Measurements from ENCODE around the gene LLGL2.

LLGL2 gene

GRCh38 chr17:75514299-75514918 is 11.1 kb upstream of the LLGL2 start:
- H3K27me3 ChIP-seq (replicated peaks; ENCODE audit: insufficient read depth, low read length), result no peaks in the 10 kb centered on the region
- no peaks in the 10 kb centered on the region for H3K9me3 ChIP-seq (replicated peaks; ENCODE audit: insufficient read depth, low read length)
- no peaks in the 10 kb centered on the region for H4K20me1 ChIP-seq (ENCODE audit: insufficient read depth, low read length)
- no peak overlapping the region for H3K27ac ChIP-seq (ENCODE audit: low read length)
- H2AFZ ChIP-seq (ENCODE audit: low read length), result no peak overlapping the region
- peaks cover 7% of the 10 kb centered on the region; the same call in 1 of the 2 replicates for H3F3A ChIP-seq (ENCODE audit: insufficient read depth, low read length)
- no peak for DNase-seq
- peaks cover 13% of the 10 kb centered on the region for H3K4me1 ChIP-seq (ENCODE audit: low read length)
- TF ChIP-seq EZH2phosphoT487 (IDR thresholded peaks at IDR 0.05; ENCODE audit: low read length) (no peak), EZH2 (optimal IDR thresholded peaks at IDR 0.05; ENCODE audit: low read depth, low read length) (no peak)
- TF ChIP-seq, protein P1, sequence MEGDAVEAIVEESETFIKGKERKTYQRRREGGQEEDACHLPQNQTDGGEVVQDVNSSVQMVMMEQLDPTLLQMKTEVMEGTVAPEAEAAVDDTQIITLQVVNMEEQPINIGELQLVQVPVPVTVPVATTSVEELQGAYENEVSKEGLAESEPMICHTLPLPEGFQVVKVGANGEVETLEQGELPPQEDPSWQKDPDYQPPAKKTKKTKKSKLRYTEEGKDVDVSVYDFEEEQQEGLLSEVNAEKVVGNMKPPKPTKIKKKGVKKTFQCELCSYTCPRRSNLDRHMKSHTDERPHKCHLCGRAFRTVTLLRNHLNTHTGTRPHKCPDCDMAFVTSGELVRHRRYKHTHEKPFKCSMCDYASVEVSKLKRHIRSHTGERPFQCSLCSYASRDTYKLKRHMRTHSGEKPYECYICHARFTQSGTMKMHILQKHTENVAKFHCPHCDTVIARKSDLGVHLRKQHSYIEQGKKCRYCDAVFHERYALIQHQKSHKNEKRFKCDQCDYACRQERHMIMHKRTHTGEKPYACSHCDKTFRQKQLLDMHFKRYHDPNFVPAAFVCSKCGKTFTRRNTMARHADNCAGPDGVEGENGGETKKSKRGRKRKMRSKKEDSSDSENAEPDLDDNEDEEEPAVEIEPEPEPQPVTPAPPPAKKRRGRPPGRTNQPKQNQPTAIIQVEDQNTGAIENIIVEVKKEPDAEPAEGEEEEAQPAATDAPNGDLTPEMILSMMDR (IDR thresholded peaks at IDR 0.05; ENCODE audit: low read length), result no peak
- H3K79me2 ChIP-seq (ENCODE audit: low read length), result peaks cover 17% of the 10 kb centered on the region
- H3K9ac ChIP-seq (ENCODE audit: low read length), result peak overlapping the region; percentile 38; the same call in 1 of the 2 replicates
- H3K4me3 ChIP-seq (ENCODE audit: low read length), result peak overlapping the region; percentile 63; the same call in 1 of the 2 replicates
- H3K36me3 ChIP-seq (replicated peaks; ENCODE audit: insufficient read depth, low read length), result no peaks in the 10 kb centered on the region
- no peaks in the 10 kb centered on the region for H3K9me2 ChIP-seq (replicated peaks; ENCODE audit: insufficient read depth, low read length)
- H3K4me2 ChIP-seq (ENCODE audit: low read depth, low read length), result peak overlapping the region; percentile 87; the same call in 1 of the 2 replicates

DNA sequence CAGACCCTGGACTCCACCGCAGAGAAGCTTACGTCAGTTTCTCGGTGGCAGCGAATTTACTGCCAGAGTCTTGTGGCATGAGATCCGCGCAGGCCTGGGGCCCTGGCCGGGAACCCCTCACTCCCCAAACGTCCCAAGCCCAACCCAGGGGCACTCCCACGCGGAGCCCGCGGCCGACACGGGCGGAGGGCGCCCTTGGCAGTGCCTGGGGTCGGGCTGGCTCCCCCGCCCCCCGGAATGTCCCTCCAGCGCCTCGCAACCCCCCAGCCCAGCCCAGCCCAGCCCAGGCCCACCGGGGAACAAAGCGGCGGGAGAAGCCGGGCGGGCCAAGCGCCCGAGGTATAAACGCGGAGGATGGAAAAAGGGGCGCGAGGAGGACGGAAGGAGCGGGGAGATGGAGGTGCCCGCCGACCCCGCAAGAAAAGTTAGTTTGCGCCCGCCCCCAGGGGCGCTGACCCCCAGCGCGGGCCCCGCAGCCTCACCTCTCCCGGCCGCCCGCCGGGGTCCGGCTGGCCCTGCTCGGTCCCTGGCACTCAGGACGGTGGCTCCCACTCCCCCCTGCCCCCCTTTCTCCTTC is 10.5 kb upstream of the LLGL2 start:
- DNase-seq, result no peak
- peaks cover 13% of the 10 kb centered on the region for H3K4me1 ChIP-seq (ENCODE audit: low read length)
- no peaks in the 10 kb centered on the region for H3K27me3 ChIP-seq (replicated peaks; ENCODE audit: insufficient read depth, low read length)
- no peaks in the 10 kb centered on the region for H3K36me3 ChIP-seq (replicated peaks; ENCODE audit: insufficient read depth, low read length)
- H3K9ac ChIP-seq (ENCODE audit: low read length), result peak overlapping the region; percentile 38; the same call in 1 of the 2 replicates
- TF ChIP-seq, protein P1 (IDR thresholded peaks at IDR 0.05; ENCODE audit: low read length), result no peak
- TF ChIP-seq EZH2phosphoT487 (IDR thresholded peaks at IDR 0.05; ENCODE audit: low read length) (no peak), EZH2 (optimal IDR thresholded peaks at IDR 0.05; ENCODE audit: low read depth, low read length) (no peak)
- H4K20me1 ChIP-seq (ENCODE audit: insufficient read depth, low read length), result no peaks in the 10 kb centered on the region
- H3K4me3 ChIP-seq (ENCODE audit: low read length), result peak overlapping the region; percentile 63
- H3K4me2 ChIP-seq (ENCODE audit: low read depth, low read length), result peak overlapping the region; percentile 87; the same call in 1 of the 2 replicates
- peaks cover 17% of the 10 kb centered on the region for H3K79me2 ChIP-seq (ENCODE audit: low read length)
- no peaks in the 10 kb centered on the region for H3K9me2 ChIP-seq (replicated peaks; ENCODE audit: insufficient read depth, low read length)
- peaks cover 7% of the 10 kb centered on the region; the same call in 1 of the 2 replicates for H3F3A ChIP-seq (ENCODE audit: insufficient read depth, low read length)
- H3K27ac ChIP-seq (ENCODE audit: low read length), result no peak overlapping the region
- H2AFZ ChIP-seq (ENCODE audit: low read length), result peak overlapping the region; percentile 79
- no peaks in the 10 kb centered on the region for H3K9me3 ChIP-seq (replicated peaks; ENCODE audit: insufficient read depth, low read length)

DNA sequence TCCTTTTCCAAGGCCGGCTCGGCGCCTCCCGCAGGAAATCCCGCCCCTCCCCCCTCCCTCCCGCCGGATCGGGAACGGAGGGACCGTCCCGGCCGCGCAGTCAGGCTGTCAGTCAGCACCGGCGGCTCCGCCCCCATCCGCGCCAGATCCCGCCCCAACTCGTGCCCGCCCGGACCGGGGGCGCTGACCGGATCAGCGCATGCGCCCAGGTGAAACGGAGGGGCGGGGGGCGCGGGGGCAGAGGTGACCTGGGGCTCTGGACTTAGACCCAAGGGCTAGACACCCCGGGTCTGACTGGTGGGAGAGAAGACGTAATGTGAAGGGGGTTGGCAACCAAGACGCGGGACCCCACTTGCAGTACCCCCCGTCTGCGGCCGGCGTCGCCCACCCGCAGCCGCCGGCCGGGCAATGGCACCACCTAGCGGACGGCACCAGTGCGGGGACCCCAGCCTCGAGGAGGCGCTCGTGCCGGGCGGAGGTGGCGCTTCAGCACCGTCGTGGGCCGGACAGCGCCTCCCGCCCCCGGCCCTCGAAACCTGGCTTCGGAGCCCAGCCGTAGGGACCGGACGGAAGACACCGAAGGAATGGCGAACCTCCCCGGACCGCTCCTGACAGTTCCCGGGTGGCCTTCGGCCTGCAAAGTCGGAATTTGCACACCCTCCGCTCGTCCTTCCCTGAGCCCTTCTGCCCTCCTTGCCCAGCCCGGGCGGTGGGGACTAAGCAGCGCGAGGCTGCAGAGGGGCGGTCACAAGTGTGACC is 9.8 kb upstream of the LLGL2 start, which contains the start of gene CASKIN2:
Gene CASKIN2, minus strand, starts transcription at position 42 of the 759 bp plus-strand sequence. CDS start 1,733 bp downstream, outside the sequence.
- peaks cover 17% of the 10 kb centered on the region for H3K79me2 ChIP-seq (ENCODE audit: low read length)
- H3K27ac ChIP-seq (ENCODE audit: low read length), result no peak within 1 kb of the TSS

More for the DNA sequence above, 9.8 kb upstream of the LLGL2 start, which contains the start of gene CASKIN2:
- peak within 1 kb of the TSS; percentile 63 for H3K4me3 ChIP-seq (ENCODE audit: low read length)
- peak; percentile 86 for DNase-seq
- H2AFZ ChIP-seq (ENCODE audit: low read length), result peak within 1 kb of the TSS; percentile 79
- H3K36me3 ChIP-seq (replicated peaks; ENCODE audit: insufficient read depth, low read length), result no peaks in the 10 kb centered on the region
- H3K4me2 ChIP-seq (ENCODE audit: low read depth, low read length), result peak within 1 kb of the TSS; percentile 87
- no peaks in the 10 kb centered on the region for H3K9me3 ChIP-seq (replicated peaks; ENCODE audit: insufficient read depth, low read length)
- peaks cover 13% of the 10 kb centered on the region for H3K4me1 ChIP-seq (ENCODE audit: low read length)
- TF ChIP-seq, protein P1 (IDR thresholded peaks at IDR 0.05; ENCODE audit: low read length), result peak; percentile 97
- TF ChIP-seq EZH2phosphoT487 (IDR thresholded peaks at IDR 0.05; ENCODE audit: low read length), result no peak
- H4K20me1 ChIP-seq (ENCODE audit: insufficient read depth, low read length), result no peaks in the 10 kb centered on the region
- H3K27me3 ChIP-seq (replicated peaks; ENCODE audit: insufficient read depth, low read length), result no peaks in the 10 kb centered on the region
- peak within 1 kb of the TSS; percentile 38; the same call in 1 of the 2 replicates for H3K9ac ChIP-seq (ENCODE audit: low read length)
- no peaks in the 10 kb centered on the region for H3K9me2 ChIP-seq (replicated peaks; ENCODE audit: insufficient read depth, low read length)
- H3F3A ChIP-seq (ENCODE audit: insufficient read depth, low read length), result peaks cover 7% of the 10 kb centered on the region; the same call in 1 of the 2 replicates

Measured in MM.1S (cell line).